H1 (cell line): ENCODE data around the gene PATE1. TPM values are rescaled to one million over a fixed set of nuclear protein-coding genes. Genes with fewer than 3 reads are reported as not detected.

ENCODE experiments used
- BRCA1 ChIP-seq: IDR thresholded peaks from 2 replicates; pipeline ENCODE4 v1.6.1; 2012; ENCODE audit warnings: low read depth, low read length, improper control_type of control experiment
- CHD7 ChIP-seq: fragments of 300-600 bp; sonication (generic); IDR thresholded peaks from 2 replicates; pipeline ENCODE4 v1.7.1; 2012; ENCODE audit warnings: low read length, moderate library complexity, mild to moderate bottlenecking, inconsistent platforms; ENCODE audit not compliant: insufficient replicate concordance
- EZH2 ChIP-seq: fragments of 200-600 bp; sonication (generic); IDR thresholded peaks from 2 replicates; pipeline ENCODE4 v1.7.1; 2012; ENCODE audit warnings: low read depth, mild to moderate bottlenecking, moderate library complexity, low read length, inconsistent platforms; ENCODE audit not compliant: severe bottlenecking
- FOSL1 ChIP-seq: IDR thresholded peaks from 2 replicates; pipeline ENCODE4 v1.6.1; 2011; ENCODE audit warnings: mild to moderate bottlenecking, low read depth, low read length, moderate library complexity; ENCODE audit not compliant: insufficient read depth
- TBP ChIP-seq: IDR thresholded peaks from 2 replicates; pipeline ENCODE4 v1.6.1; 2011; ENCODE audit warnings: low read depth, low read length, improper control_type of control experiment
- TEAD4 ChIP-seq: IDR thresholded peaks from 2 replicates; pipeline ENCODE4 v1.6.1; 2012; ENCODE audit warnings: low read depth, low read length, inconsistent platforms, mixed read lengths
- polyA plus RNA-seq, 7 experiments: library from polyadenylated mRNA; depleted of rRNA in 3 of 7; stranded (reverse) in 5 of 7; unstranded in 2 of 7; fragments of >200 nt in 5 of 7; fragments of 200-250 nt in 2 of 7; gene quantifications; 1 replicate in 5 of 7; 2 replicates in 1 of 7; 4 replicates in 1 of 7; pipeline versions ENCODE4 v1.2.1 to v1.2.3, GENCODE V29; 2011 to 2013; ENCODE audit warnings: missing spikeins in 2 of 7, mixed read lengths in 2 of 7
- total RNA-seq: library from RNA; stranded (reverse); fragmentation: NEBNext Ultra II Directional; extraction: Animal tissue kit (Norgen Biotek cat#: 25700); gene quantifications from 2 replicates; pipeline ENCODE4 v1.2.1, GENCODE V29; 2021

Gene PATE1
- total and polyA plus RNA-seq, 2 of the 8 experiments (the other 6 are each of a cell fraction or from before 2014, with no cell fraction given), result not detected

- no peak for TF ChIP-seq EZH2
- TF ChIP-seq CHD7, result no peak
- no peak for TF ChIP-seq BRCA1
- no peak for TF ChIP-seq TBP
- no peak for TF ChIP-seq FOSL1
- TF ChIP-seq TEAD4, result no peak
- TF ChIP-seq, all 59 proteins: peak for 0
These were observed 17.1 kb upstream of the PATE1 start (continued) for GRCh38 chr11:125728969-125729368.
